Measurements from ENCODE around the gene ZMYM4.

DNA sequence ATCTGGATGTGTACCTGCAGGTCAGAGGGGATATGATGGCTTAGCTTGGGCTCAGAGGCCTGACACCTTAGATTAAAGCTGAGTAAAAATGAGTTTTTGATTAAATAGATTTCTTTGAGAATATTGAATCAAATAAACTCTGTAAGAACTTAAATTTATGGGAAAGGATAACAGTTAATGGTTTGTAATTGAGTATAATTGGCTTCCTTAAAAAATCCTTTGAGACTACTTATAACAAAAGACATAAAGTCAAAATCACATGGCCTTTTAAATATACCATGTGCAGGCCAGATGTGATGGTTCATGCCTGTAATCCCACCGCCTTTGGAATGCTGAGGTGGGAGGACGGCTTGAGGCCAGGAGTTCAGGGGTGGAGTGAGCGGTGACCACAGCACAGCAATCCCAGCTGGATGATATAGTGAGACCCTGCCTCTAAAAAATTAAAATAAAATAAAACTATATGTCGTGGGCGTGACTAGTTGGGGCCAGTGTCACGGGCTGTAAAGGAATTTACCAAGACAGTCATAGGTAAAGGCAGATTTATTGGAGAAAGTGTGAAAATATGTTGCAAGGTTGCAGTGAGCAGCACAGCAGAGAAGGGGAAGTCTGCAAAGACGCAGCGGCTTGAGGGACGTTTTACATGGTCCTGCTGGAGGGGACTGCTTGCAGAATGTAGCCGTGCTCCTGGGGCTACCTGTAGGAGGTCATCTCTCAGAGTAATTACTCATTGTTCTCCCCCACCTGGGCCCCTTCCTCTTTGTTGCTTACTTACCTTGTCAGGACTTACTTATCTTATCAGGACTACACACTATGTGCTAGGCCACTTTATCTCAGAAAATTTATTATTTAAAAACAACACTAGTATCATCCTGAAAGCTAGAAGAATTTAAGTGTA lies 122.3 kb downstream of the ZMYM4 start:
- TF ChIP-seq, protein P1, sequence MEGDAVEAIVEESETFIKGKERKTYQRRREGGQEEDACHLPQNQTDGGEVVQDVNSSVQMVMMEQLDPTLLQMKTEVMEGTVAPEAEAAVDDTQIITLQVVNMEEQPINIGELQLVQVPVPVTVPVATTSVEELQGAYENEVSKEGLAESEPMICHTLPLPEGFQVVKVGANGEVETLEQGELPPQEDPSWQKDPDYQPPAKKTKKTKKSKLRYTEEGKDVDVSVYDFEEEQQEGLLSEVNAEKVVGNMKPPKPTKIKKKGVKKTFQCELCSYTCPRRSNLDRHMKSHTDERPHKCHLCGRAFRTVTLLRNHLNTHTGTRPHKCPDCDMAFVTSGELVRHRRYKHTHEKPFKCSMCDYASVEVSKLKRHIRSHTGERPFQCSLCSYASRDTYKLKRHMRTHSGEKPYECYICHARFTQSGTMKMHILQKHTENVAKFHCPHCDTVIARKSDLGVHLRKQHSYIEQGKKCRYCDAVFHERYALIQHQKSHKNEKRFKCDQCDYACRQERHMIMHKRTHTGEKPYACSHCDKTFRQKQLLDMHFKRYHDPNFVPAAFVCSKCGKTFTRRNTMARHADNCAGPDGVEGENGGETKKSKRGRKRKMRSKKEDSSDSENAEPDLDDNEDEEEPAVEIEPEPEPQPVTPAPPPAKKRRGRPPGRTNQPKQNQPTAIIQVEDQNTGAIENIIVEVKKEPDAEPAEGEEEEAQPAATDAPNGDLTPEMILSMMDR (IDR thresholded peaks at IDR 0.05; ENCODE audit: low read depth, low read length) = no peak
- TF ChIP-seq, protein P2, sequence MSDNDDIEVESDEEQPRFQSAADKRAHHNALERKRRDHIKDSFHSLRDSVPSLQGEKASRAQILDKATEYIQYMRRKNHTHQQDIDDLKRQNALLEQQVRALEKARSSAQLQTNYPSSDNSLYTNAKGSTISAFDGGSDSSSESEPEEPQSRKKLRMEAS (IDR thresholded peaks at IDR 0.05; ENCODE audit: low read depth, low read length) = no peak
- TF ChIP-seq POLR2A (IDR thresholded peaks at IDR 0.05; ENCODE audit: extremely low read depth, insufficient read length) = no peak

All from NB4 (cell line).